Psoas muscle (tissue), 8 donors: ENCODE results near the gene SLC26A2. TPM values are rescaled to one million over a fixed set of nuclear protein-coding genes. Genes with fewer than 3 reads are reported as not detected.

Experiments
- ATAC-seq, 4 donors: fragments of 200-7000 bp; cut with Tn5 transposase; one replicate each; pipeline ENCODE4 v1.9.1; 2020; ENCODE audit warnings: moderate library complexity in 3 of 4, mild to moderate bottlenecking in 2 of 4
- DNase-seq, 2 donors: peaks; one replicate each; pipeline ENCODE4 v3.0.0-alpha.2; 2020
- H3K27ac ChIP-seq: fragments of 200-600 bp; one replicate; pipeline ENCODE4 v1.8.0; 2022
- H3K27me3 ChIP-seq, 3 donors: fragments of 200-600 bp in 1 of 3; one replicate each; pipeline versions ENCODE4 v1.6.1 to v1.8.0; 2013 to 2022; ENCODE audit warnings: low read length in 2 of 3, mild to moderate bottlenecking in 2 of 3, moderate library complexity in 1 of 3; ENCODE audit not compliant: insufficient read depth in 3 of 3
- H3K36me3 ChIP-seq, 2 donors: fragments of 200-600 bp in 1 of 2; one replicate each; pipeline versions ENCODE4 v1.6.1 to v1.8.0; 2013 to 2022; ENCODE audit warnings: low read depth in 1 of 2, mild to moderate bottlenecking in 1 of 2, moderate library complexity in 1 of 2; ENCODE audit not compliant: insufficient read depth in 1 of 2
- H3K4me1 ChIP-seq: fragments of 200-600 bp; one replicate; pipeline ENCODE4 v1.8.0; 2022
- H3K4me3 ChIP-seq: fragments of 200-600 bp; one replicate; pipeline ENCODE4 v1.8.0; 2022; ENCODE audit warnings: mild to moderate bottlenecking
- H3K9me3 ChIP-seq: fragments of 200-600 bp; one replicate; pipeline ENCODE4 v1.8.0; 2022
- WGBS, 3 donors: extraction: QIAGEN DNeasy Blood & Tissue Kit; methylation state at CpG; one replicate each; pipeline versions ENCODE4 v1.1.6 to v1.1.7; 2013; 5-methylcytosine and 5-hydroxymethylcytosine counted together
- intact Hi-C, 2 donors: fragments of 100-400 bp; cut with DNase I; formaldehyde crosslinking; loops; one replicate each; pipeline versions ENCODE4 v1.11.0 to v1.14.2; 2022
- polyA plus RNA-seq, 3 donors: library from polyadenylated mRNA; stranded (reverse); fragments of 200-250 nt; gene quantifications; one replicate each; pipeline ENCODE4 v1.2.3, GENCODE V29; 2013
- total RNA-seq, 4 donors: library from RNA; stranded (reverse); fragmentation: NEBNext Ultra II Directional in 2 of 4; extraction: Animal tissue kit (Norgen Biotek cat#: 25700) in 2 of 4; gene quantifications; one replicate each; pipeline versions ENCODE4 v1.2.1 to v1.2.4, GENCODE V29; 2021 to 2023
- TF ChIP-seq, protein P1 (sequence below): fragments of 200-600 bp; IDR thresholded peaks from one replicate; pipeline ENCODE4 v1.8.0; 2022; ENCODE audit warnings: antibody characterized with exemption
- donor health status: healthy with polysubstance abuse.
- donor health status: DM: no; HTN: no; CAD: no; lungs with moderate emphysema.
- donor health status: Bipolar disorder and iron deficiency.
- donor health status: healthy.
- donor health status: DM: yes; HTN: yes; CAD: no.
- donor health status: DM: no; HTN: no; CAD: no.
- donor health status: DM: no; HTN: no; CAD: no.
- donor health status: DM: yes; HTN: yes; CAD: no.

The SLC26A2 gene
- total and polyA plus RNA-seq, 7 donors: 4.0 to 20.1 (median 7.3) TPM

DNA sequence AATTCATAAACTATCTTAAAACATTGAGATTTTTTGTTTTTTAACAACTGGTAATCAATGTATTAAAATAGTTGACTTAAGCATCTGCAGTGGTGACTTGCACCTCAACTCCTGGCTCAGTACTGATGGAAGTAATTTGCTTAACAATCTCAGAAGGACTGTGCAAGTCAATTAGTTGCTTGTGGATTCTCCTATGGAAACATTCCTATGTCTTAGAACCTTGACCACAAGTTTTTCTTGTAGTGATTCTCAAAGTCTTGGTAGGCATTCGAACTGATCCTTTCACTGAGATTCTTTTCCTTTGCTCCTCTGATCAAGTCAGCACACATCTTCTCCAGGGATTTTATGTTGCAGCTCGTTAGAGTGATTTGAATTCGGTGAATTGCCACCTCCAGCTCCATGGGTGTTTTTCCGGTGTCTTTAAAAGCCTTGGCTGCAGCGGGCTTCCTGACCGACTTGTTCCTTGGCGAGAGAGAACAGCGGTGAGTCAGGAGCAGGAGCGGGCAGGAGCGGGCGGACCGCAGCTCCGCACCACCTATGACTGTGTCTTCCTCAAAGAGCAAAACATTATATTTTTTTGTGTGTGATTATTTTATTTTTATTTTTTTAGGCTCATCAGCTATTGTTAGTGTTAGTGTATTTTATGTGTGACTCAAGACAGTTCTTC, 61.1 kb downstream of the SLC26A2 start:
- Histone ChIP-seq H3K4me1 (peaks cover 26% of the 10 kb centered on the region), H3K27ac (peak overlapping the region; percentile 79), H3K36me3 (peaks cover 20 to 97% of the 10 kb centered on the region in 2 donors), H3K9me3 (no peaks in the 10 kb centered on the region), H3K4me3 (peak overlapping the region; percentile 19), H3K27me3 (no peaks in the 10 kb centered on the region)
- ATAC-seq (peak; percentile 70 to 84 (median 75)), DNase-seq (peak; percentile 48 to 66)
- TF ChIP-seq, protein P1, sequence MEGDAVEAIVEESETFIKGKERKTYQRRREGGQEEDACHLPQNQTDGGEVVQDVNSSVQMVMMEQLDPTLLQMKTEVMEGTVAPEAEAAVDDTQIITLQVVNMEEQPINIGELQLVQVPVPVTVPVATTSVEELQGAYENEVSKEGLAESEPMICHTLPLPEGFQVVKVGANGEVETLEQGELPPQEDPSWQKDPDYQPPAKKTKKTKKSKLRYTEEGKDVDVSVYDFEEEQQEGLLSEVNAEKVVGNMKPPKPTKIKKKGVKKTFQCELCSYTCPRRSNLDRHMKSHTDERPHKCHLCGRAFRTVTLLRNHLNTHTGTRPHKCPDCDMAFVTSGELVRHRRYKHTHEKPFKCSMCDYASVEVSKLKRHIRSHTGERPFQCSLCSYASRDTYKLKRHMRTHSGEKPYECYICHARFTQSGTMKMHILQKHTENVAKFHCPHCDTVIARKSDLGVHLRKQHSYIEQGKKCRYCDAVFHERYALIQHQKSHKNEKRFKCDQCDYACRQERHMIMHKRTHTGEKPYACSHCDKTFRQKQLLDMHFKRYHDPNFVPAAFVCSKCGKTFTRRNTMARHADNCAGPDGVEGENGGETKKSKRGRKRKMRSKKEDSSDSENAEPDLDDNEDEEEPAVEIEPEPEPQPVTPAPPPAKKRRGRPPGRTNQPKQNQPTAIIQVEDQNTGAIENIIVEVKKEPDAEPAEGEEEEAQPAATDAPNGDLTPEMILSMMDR: no peak
- intact Hi-C loops: loop anchor here in 1 of 2 donors (5.0 kb wide), 1 partner anchor 196 kb away; no protein-coding TSS in a partner anchor
- WGBS, 3 donors: 54 to 66% (median 66%) methylated on average over 13 of the region's 13 CpGs

DNA sequence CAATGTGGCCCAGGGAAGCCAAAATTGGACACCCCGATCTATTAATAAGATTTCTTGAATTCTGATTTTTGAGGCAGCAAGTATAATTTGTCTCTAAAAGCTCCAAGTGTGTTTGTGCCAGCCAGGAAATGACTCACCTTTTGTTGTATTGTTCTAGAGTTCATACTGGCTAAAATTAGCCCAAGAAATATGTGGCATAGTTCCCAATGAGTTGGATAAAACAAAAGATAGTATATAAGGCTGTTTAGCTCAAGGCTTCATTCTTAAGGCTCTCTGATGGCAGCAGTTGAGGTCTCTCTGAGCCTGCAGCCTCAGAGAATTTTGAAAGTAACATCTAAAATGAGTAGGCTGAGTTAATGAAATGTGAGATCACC, 61.6 kb downstream of the SLC26A2 start:
- no peaks in the 10 kb centered on the region for H3K9me3 ChIP-seq
- intact Hi-C loops: loop anchor here in 1 of 2 donors (5.0 kb wide), 1 partner anchor 195 kb away; no protein-coding TSS in a partner anchor
- peaks cover 20 to 98% of the 10 kb centered on the region in 2 donors for H3K36me3 ChIP-seq
- H3K4me3 ChIP-seq: peak overlapping the region; percentile 19
- WGBS, 3 donors: 34 to 55% (median 51%) methylated on average over 1 of the region's 1 CpG
- no peaks in the 10 kb centered on the region for H3K27me3 ChIP-seq
- peak overlapping the region; percentile 79 for H3K27ac ChIP-seq
- H3K4me1 ChIP-seq: peaks cover 26% of the 10 kb centered on the region
- TF ChIP-seq, protein P1: no peak
- DNase-seq: no peak
- ATAC-seq: peak; percentile 66 to 83 (median 76)

DNA sequence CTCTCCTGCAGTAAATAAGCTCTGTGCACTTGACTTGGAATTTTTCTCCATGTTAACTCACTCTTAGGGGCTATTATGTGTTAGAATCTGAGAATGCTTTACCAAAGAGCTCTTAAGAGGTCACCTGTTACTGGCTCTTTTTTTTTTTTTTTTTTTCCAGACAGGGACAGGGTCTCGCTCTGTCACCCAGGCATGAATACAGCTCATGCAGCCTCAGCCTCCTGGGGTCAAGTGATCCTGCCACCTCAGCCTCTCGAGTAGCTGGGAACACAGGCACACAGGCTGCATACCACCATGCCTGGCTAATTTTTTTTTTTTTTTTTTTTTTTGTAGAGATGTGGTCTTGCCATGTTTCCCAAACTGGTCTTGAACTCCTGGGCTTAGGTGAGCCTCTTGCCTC, 62.1 kb downstream of the SLC26A2 start:
- intact Hi-C loops: loop anchor here in 1 of 2 donors (5.0 kb wide), 1 partner anchor 195 kb away; no protein-coding TSS in a partner anchor
- Histone ChIP-seq H3K27ac (peak overlapping the region; percentile 79), H3K9me3 (no peaks in the 10 kb centered on the region), H3K27me3 (no peaks in the 10 kb centered on the region), H3K4me1 (peaks cover 26% of the 10 kb centered on the region), H3K4me3 (no peak overlapping the region), H3K36me3 (peaks cover 20 to 98% of the 10 kb centered on the region in 2 donors)
- DNase-seq: no peak
- 48 to 61% (median 51%) methylated on average over 2 of the region's 2 CpGs for WGBS, 3 donors
- TF ChIP-seq, protein P1: no peak
- ATAC-seq: peak in 3 of 4 donors; percentile 33 to 50 (median 46)

DNA sequence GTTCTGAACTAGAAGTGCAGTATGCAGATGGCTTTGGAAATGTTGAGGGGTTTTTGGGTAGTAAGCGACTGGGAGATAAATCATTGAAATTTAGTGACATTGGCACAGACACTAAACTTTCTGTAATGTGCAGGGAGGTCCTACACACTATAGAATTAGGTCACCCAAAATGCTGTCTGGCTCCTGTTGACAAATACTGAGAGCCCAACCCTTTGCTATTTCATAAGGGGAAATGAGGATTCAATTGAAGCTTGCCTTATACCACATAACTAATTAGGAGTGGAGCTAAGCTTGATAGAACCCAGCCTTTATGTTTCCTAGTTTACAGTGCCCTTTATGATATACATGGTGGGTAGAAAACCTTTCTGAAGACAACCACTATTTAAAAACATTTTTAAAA, 62.6 kb downstream of the SLC26A2 start:
- Histone ChIP-seq H3K4me1 (peaks cover 26% of the 10 kb centered on the region), H3K36me3 (peaks cover 20 to 98% of the 10 kb centered on the region in 2 donors), H3K27me3 (no peaks in the 10 kb centered on the region), H3K27ac (peak overlapping the region; percentile 79), H3K4me3 (no peak overlapping the region), H3K9me3 (no peaks in the 10 kb centered on the region)
- ATAC-seq (no peak), DNase-seq (no peak)
- TF ChIP-seq, protein P1: no peak
- intact Hi-C loops: loop anchor here in 1 of 2 donors (5.0 kb wide), 1 partner anchor 194 kb away; no protein-coding TSS in a partner anchor
- 75 to 100% (median 88%) methylated on average over 1 of the region's 1 CpG for WGBS, 3 donors
